Left renal pelvis (tissue), 4 donors: ENCODE measurements around the gene HOXC13. TPM values are rescaled to one million over a fixed set of nuclear protein-coding genes. Genes with fewer than 3 reads are reported as not detected.

Source experiments
- DNase-seq, 4 donors: peaks; one replicate each; pipeline ENCODE4 v3.0.0-alpha.2; 2013; ENCODE audit warnings: low read depth in 4 of 4, low spot score in 3 of 4
- polyA plus RNA-seq, 4 donors: library from polyadenylated mRNA; unstranded; fragments of 120-200 nt; gene quantifications; one replicate each; pipeline ENCODE4 v1.2.1, GENCODE V29; 2013; ENCODE audit not compliant: insufficient read length in 4 of 4

The HOXC13 gene
- polyA plus RNA-seq, 4 donors = not detected

- no peak for DNase-seq
Measured at GRCh38 chr12:53992377-53992889, 53.8 kb downstream of the HOXC13 start.

- DNase-seq = no peak
Measured at GRCh38 chr12:53993162-53994008, 54.8 kb downstream of the HOXC13 start.

GRCh38 chr12:53994009-53994263 lies 55.3 kb downstream of the HOXC13 start:
- DNase-seq = no peak

- no peak for DNase-seq
Measured at GRCh38 chr12:53994264-53995001, 55.8 kb downstream of the HOXC13 start.

- DNase-seq = no peak
Measured at GRCh38 chr12:53995002-53995377, 56.4 kb downstream of the HOXC13 start.

GRCh38 chr12:53995378-53996239 lies 57.0 kb downstream of the HOXC13 start:
- no peak for DNase-seq

Other genes with a start within 250 kb of the HOXC13 start
- 100 to 1,000 TPM; 117 to 160 (median 138) TPM for gene CALCOCO1, start 211.4 kb upstream of the HOXC13 start, polyA plus RNA-seq
- not detected for gene CISTR, start 186.9 kb upstream of the HOXC13 start, polyA plus RNA-seq
- under 1 TPM in 1 of 4 donors, not detected in 3; 0.04 TPM for gene HOXC12, start 16.1 kb downstream of the HOXC13 start, polyA plus RNA-seq
- 1 to 10 TPM; 1.6 to 3.9 (median 3.3) TPM for gene HOXC11, start 34.3 kb downstream of the HOXC13 start, polyA plus RNA-seq
- gene HOTAIR, start 36.1 kb downstream of the HOXC13 start, polyA plus RNA-seq = 1 to 10 TPM; 1.3 to 2.9 (median 2.6) TPM
- gene HOXC10, start 46.3 kb downstream of the HOXC13 start, polyA plus RNA-seq = 100 to 1,000 TPM in 1 of 4 donors, 10 to 100 TPM in 3; 62.0 to 114 (median 71.7) TPM
- gene HOXC9, start 61.3 kb downstream of the HOXC13 start, polyA plus RNA-seq = 10 to 100 TPM; 15.7 to 31.8 (median 27.1) TPM
- 10 to 100 TPM in 2 of 4 donors, 1 to 10 TPM in 2; 8.9 to 23.3 (median 12.0) TPM for gene HOXC8, start 70.2 kb downstream of the HOXC13 start, polyA plus RNA-seq
- gene HOXC6, start 89.6 kb downstream of the HOXC13 start, polyA plus RNA-seq = 10 to 100 TPM; 32.8 to 90.5 (median 41.9) TPM
- gene HOXC5, start 94.2 kb downstream of the HOXC13 start, polyA plus RNA-seq = 1 to 10 TPM; 1.5 to 7.8 (median 3.0) TPM
- 100 to 1,000 TPM in 1 of 4 donors, 10 to 100 TPM in 3; 49.4 to 136 (median 65.6) TPM for gene HOXC4, start 115.0 kb downstream of the HOXC13 start, polyA plus RNA-seq